ENCODE results near the gene GPR137B. TPM values are rescaled to one million over a fixed set of nuclear protein-coding genes. Genes with fewer than 3 reads are reported as not detected.
"Not testable (repeated sequence)": the region's sequence is repeated elsewhere in the genome, so short reads cannot be mapped to it uniquely, and the experiment has no call there.

The GPR137B gene
- total and polyA plus RNA-seq, 12 donors = 3.4 to 30.0 (median 13.7) TPM

DNA sequence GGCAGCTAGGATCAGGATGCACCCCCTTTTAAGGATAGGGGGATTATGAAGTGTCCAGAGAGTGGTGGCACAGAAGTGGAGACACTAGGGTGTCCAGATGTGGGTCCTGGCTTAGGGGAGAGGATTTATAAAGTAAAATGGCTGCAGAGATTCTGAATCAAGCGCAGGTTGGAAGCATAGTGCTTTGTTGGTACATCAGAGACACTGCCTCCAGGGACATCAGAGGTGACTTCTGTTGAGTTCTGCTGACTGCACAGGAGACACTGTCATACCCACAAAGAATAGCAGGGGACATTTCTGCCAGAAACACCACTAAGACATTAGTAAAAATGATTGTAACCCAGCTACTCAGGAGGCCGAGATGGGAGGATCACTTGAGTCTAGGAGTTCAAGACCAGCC, 16.4 kb downstream of the GPR137B start:
- no peaks in the 10 kb centered on the region for H3K9me3 ChIP-seq (replicated peaks in 1 of 3)

DNA sequence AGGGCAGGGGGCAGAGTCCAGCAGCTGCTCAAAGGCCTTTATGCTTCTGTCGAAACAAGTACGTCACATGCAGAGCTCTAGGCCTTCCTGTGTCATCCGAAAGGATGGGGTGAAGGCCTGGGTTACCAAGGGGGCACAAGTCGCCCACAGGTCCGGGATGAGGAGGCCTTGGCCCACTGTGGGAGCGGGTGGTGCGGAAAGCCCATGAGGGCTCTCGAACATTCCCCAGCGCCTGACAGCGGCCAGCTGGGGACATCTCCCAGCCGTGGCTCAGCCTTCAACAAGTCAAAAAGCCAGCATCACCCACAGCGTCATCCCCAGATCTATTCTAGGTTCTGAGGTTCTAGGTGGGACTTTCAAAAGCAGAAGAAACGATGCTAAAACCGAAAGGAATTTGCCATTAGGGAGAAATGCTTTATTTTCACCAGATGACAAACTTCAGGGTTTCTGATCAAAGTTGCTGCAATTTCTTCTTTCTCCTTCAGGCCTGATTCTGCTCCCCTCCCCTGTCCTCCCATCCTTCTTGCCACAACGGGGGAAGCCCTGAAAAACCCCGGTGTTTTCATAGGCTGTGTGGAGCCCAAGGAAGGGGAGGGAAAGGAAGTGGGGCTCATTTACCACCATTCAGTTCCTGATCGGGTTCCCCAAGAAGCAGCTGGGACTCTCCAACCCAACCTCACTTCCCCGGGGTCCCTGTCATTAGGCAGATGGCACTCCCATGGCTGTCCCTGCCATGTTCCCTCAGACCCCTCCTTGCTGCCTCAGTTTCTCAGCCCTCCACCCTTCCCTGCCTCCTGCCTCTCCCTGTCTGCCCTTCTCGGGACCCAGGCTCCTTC, 17.6 kb downstream of the GPR137B start:
- no peak for DNase-seq
- 61 to 80% (median 76%) methylated on average over 19 of the region's 19 CpGs for WGBS, 4 donors
- no peaks in the 10 kb centered on the region for H3K27me3 ChIP-seq
- peaks cover 0 to 7% of the 10 kb centered on the region in 2 donors for H3K4me1 ChIP-seq (replicated peaks in 1 of 2)
- TF ChIP-seq POLR2A (IDR thresholded peaks at IDR 0.05) = no peak
- TF ChIP-seq, protein P1, sequence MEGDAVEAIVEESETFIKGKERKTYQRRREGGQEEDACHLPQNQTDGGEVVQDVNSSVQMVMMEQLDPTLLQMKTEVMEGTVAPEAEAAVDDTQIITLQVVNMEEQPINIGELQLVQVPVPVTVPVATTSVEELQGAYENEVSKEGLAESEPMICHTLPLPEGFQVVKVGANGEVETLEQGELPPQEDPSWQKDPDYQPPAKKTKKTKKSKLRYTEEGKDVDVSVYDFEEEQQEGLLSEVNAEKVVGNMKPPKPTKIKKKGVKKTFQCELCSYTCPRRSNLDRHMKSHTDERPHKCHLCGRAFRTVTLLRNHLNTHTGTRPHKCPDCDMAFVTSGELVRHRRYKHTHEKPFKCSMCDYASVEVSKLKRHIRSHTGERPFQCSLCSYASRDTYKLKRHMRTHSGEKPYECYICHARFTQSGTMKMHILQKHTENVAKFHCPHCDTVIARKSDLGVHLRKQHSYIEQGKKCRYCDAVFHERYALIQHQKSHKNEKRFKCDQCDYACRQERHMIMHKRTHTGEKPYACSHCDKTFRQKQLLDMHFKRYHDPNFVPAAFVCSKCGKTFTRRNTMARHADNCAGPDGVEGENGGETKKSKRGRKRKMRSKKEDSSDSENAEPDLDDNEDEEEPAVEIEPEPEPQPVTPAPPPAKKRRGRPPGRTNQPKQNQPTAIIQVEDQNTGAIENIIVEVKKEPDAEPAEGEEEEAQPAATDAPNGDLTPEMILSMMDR (IDR thresholded peaks at IDR 0.05) = no peak
- no peaks in the 10 kb centered on the region for H3K36me3 ChIP-seq (replicated peaks in 1 of 2)
- no peak overlapping the region for H3K27ac ChIP-seq
- intact Hi-C loops (cut with DNase I) = no loop called here
- no peaks in the 10 kb centered on the region for H3K9me3 ChIP-seq (replicated peaks in 1 of 3)
- H3K4me3 ChIP-seq = no peak overlapping the region

More for the DNA sequence above, 16.4 kb downstream of the GPR137B start:
- no peak overlapping the region for H3K4me3 ChIP-seq
- H3K4me1 ChIP-seq (replicated peaks in 1 of 2) = no peaks in the 10 kb centered on the region
- WGBS, 4 donors = 84 to 93% (median 90%) methylated on average over 2 of the region's 2 CpGs
- no peak overlapping the region for H3K27ac ChIP-seq
- no peaks in the 10 kb centered on the region for H3K27me3 ChIP-seq
- no peak for TF ChIP-seq POLR2A (IDR thresholded peaks at IDR 0.05)
- TF ChIP-seq, protein P1 (IDR thresholded peaks at IDR 0.05) = no peak
- intact Hi-C loops (cut with DNase I) = no loop called here
- H3K36me3 ChIP-seq (replicated peaks in 1 of 2) = no peaks in the 10 kb centered on the region
- no peak for DNase-seq

DNA sequence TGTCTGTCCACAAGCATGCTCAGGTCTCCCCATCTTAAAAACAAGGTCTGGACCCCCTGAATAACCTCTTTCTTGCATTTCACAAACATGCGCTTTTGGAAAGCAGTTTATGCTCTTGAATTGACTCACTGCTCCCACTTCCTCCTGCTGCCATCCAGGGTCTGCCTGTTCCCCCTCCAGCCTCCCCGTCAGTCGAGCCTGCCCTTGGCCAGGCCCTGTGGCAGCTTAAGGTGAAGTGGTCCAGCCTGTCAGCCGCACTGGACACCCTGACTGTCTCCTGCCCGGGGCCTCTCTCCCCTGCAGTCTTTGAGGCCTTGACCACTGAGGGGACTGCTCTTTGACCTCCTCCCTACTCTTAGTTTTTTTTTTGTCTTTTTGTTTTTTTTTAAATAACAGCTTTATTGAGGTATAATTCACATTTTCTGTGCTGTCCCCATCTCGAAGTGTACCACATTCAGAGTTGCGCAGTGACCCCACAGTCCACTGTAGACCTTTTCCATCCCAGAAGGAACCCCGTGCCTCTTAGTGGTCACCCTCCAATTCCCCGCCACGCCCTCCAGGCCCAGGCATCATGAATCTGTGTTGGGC, 18.3 kb downstream of the GPR137B start:
- DNase-seq = no peak
- 88 to 91% (median 90%) methylated on average over 10 of the region's 10 CpGs for WGBS, 4 donors
- Histone ChIP-seq H3K4me3 (no peak overlapping the region), H3K27ac (no peak overlapping the region), H3K4me1 (replicated peaks in 1 of 2) (peaks cover 0 to 7% of the 10 kb centered on the region in 2 donors), H3K36me3 (replicated peaks in 1 of 2) (no peaks in the 10 kb centered on the region), H3K9me3 (replicated peaks in 1 of 3) (no peaks in the 10 kb centered on the region), H3K27me3 (no peaks in the 10 kb centered on the region)
- TF ChIP-seq, protein P1 (IDR thresholded peaks at IDR 0.05) = no peak
- no peak for TF ChIP-seq POLR2A (IDR thresholded peaks at IDR 0.05)
- intact Hi-C loops (cut with DNase I) = no loop called here

DNA sequence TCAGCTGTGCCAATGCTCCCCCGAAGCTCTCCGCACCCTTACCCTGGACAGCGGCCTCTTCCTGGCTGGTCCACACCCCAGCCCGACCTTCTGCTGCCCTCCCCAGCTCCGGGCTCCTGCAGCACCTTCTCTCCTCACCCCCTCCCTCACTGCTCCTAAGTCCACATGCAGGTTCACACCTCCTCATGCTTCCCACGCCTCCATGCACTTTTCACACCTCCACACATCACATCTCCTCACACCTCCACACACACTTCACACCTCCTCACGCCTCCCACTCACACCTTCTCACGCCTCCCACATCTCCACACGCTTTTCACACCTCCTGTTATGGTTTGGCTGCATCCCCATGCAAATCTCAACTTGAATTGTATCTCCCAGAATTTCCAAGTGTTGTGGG, 18.9 kb downstream of the GPR137B start:
- no peaks in the 10 kb centered on the region for H3K36me3 ChIP-seq (replicated peaks in 1 of 2)
- DNase-seq = no peak
- WGBS, 4 donors = 85 to 90% (median 86%) methylated on average over 8 to 9 of the region's 9 CpGs
- H3K4me3 ChIP-seq = no peak overlapping the region
- intact Hi-C loops (cut with DNase I) = no loop called here
- peaks cover 0 to 7% of the 10 kb centered on the region in 2 donors for H3K4me1 ChIP-seq (replicated peaks in 1 of 2)
- H3K27ac ChIP-seq = no peak overlapping the region
- TF ChIP-seq POLR2A (IDR thresholded peaks at IDR 0.05) = no peak
- TF ChIP-seq, protein P1 (IDR thresholded peaks at IDR 0.05) = no peak
- H3K27me3 ChIP-seq = no peaks in the 10 kb centered on the region
- no peaks in the 10 kb centered on the region for H3K9me3 ChIP-seq (replicated peaks in 1 of 3)

DNA sequence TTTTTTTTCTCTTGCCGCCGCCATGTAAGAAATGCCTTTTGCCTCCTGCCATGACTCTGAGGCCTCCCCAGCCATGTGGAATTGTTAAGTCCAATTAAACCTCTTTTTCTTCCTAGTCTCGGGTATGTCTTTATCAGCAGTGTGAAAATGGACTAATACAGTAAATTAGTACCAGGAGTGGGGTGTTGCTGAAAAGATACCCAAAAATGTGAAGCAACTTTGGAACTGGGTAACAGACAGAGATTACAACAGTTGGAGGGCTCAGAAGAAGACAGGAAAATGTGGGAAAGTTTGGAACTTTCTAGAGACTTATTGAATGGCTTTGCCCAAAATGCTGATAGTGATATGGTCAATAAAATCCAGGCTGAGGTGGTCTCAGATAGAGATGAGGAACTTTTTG, 19.4 kb downstream of the GPR137B start:
- H3K27ac ChIP-seq; intact Hi-C loops (cut with DNase I); H3K27me3 ChIP-seq; H3K4me3 ChIP-seq; H3K36me3 ChIP-seq (replicated peaks in 1 of 2); DNase-seq; H3K9me3 ChIP-seq (replicated peaks in 1 of 3); H3K4me1 ChIP-seq (replicated peaks in 1 of 2): not testable (repeated sequence)
- WGBS, 4 donors = 78 to 95% (median 88%) methylated on average over 3 of the region's 3 CpGs

Measured in adrenal gland (tissue), 12 donors.